Parathyroid adenoma (tissue), 2 donors: ENCODE measurements around the gene TAAR6.

Experiments used
- H2AFZ ChIP-seq: fragments of 300-600 bp; sonication (generic); one replicate; pipeline ENCODE4 v1.7.0; 2017; ENCODE audit warnings: antibody characterized with exemption, mild to moderate bottlenecking
- H3K27ac ChIP-seq: fragments of 300-600 bp; sonication (generic); one replicate; pipeline ENCODE4 v1.7.0; 2017
- H3K27me3 ChIP-seq: fragments of 300-600 bp; sonication (generic); one replicate; pipeline ENCODE4 v1.7.0; 2017; ENCODE audit warnings: low read length; ENCODE audit not compliant: control insufficient read depth, insufficient read depth
- H3K36me3 ChIP-seq: fragments of 300-600 bp; sonication (generic); one replicate; pipeline ENCODE4 v1.7.0; 2017; ENCODE audit warnings: low read length; ENCODE audit not compliant: control insufficient read depth, insufficient read depth
- H3K4me1 ChIP-seq: fragments of 300-600 bp; sonication (generic); one replicate; pipeline ENCODE4 v1.7.0; 2017; ENCODE audit warnings: control low read depth
- H3K4me2 ChIP-seq: fragments of 300-600 bp; sonication (generic); one replicate; pipeline ENCODE4 v1.7.0; 2017; ENCODE audit warnings: low read length
- H3K4me3 ChIP-seq: fragments of 300-600 bp; sonication (generic); one replicate; pipeline ENCODE4 v1.7.0; 2017; ENCODE audit warnings: low read depth, low read length
- H3K79me2 ChIP-seq: fragments of 300-600 bp; sonication (generic); one replicate; pipeline ENCODE4 v1.7.0; 2017; ENCODE audit warnings: control low read depth
- H3K9ac ChIP-seq: fragments of 300-600 bp; sonication (generic); one replicate; pipeline ENCODE4 v1.7.0; 2017; ENCODE audit warnings: mild to moderate bottlenecking
- H3K9me3 ChIP-seq: fragments of 300-600 bp; sonication (generic); one replicate; pipeline ENCODE4 v1.7.0; 2017; ENCODE audit warnings: low read length; ENCODE audit not compliant: control insufficient read depth
- TF ChIP-seq, protein P1 (sequence below): fragments of 300-600 bp; sonication (generic); IDR thresholded peaks from one replicate; pipeline ENCODE4 v1.7.0; 2017; ENCODE audit warnings: antibody characterized with exemption, mild to moderate bottlenecking
- donor health status: primary hyperparathyroidism.

Gene TAAR6

DNA sequence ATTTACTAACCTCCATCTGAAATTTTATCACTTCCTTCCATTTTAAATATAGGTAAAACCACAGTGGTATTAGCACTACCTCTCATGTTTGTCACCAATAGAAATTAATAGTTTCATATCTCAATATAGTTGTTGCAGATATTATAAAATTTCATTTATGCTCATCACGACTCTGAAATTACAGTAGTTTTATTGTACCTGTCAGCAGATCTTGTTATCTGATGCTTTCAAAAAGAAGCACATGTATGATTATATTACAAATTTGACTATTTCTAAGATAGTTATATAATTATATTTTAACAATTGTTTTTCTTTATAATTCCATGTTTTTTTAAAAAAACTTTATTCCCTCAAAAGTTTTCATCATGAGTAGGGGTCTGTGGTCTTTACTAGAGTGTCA lies 14.6 kb downstream of the TAAR6 start:
- H3K9ac ChIP-seq, result no peak overlapping the region
- H3K9me3 ChIP-seq, result no peaks in the 10 kb centered on the region
- H3K79me2 ChIP-seq, result no peaks in the 10 kb centered on the region
- H3K4me1 ChIP-seq, result no peaks in the 10 kb centered on the region
- TF ChIP-seq, protein P1, sequence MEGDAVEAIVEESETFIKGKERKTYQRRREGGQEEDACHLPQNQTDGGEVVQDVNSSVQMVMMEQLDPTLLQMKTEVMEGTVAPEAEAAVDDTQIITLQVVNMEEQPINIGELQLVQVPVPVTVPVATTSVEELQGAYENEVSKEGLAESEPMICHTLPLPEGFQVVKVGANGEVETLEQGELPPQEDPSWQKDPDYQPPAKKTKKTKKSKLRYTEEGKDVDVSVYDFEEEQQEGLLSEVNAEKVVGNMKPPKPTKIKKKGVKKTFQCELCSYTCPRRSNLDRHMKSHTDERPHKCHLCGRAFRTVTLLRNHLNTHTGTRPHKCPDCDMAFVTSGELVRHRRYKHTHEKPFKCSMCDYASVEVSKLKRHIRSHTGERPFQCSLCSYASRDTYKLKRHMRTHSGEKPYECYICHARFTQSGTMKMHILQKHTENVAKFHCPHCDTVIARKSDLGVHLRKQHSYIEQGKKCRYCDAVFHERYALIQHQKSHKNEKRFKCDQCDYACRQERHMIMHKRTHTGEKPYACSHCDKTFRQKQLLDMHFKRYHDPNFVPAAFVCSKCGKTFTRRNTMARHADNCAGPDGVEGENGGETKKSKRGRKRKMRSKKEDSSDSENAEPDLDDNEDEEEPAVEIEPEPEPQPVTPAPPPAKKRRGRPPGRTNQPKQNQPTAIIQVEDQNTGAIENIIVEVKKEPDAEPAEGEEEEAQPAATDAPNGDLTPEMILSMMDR, result no peak
- no peak overlapping the region for H2AFZ ChIP-seq
- no peak overlapping the region for H3K4me3 ChIP-seq
- no peak overlapping the region for H3K27ac ChIP-seq
- no peaks in the 10 kb centered on the region for H3K27me3 ChIP-seq
- H3K36me3 ChIP-seq, result no peaks in the 10 kb centered on the region
- H3K4me2 ChIP-seq, result no peak overlapping the region

DNA sequence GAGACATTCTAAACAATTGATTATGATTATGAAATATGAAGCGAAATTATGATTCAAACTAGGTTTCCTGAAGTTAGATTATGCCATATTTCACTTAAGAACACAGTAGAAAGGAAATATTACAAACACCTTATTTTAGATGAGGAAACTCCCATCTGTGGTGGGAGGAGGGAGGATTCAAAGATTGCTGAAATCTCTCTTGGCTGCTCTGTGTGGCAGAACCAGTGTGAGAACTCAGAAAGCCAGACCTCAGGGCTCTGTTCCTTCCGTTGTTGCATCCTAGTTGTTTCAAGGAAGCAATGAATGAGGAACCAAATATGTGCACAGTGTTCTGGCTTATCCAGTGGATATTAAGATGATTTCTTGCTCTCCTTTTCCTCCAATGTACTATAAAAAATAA lies 17.3 kb downstream of the TAAR6 start:
- Histone ChIP-seq H2AFZ (no peak overlapping the region), H3K36me3 (no peaks in the 10 kb centered on the region), H3K9me3 (no peaks in the 10 kb centered on the region), H3K4me3 (no peak overlapping the region), H3K4me2 (no peak overlapping the region), H3K4me1 (no peaks in the 10 kb centered on the region), H3K79me2 (no peaks in the 10 kb centered on the region), H3K27ac (no peak overlapping the region), H3K9ac (no peak overlapping the region), H3K27me3 (no peaks in the 10 kb centered on the region)
- TF ChIP-seq, protein P1, result no peak

DNA sequence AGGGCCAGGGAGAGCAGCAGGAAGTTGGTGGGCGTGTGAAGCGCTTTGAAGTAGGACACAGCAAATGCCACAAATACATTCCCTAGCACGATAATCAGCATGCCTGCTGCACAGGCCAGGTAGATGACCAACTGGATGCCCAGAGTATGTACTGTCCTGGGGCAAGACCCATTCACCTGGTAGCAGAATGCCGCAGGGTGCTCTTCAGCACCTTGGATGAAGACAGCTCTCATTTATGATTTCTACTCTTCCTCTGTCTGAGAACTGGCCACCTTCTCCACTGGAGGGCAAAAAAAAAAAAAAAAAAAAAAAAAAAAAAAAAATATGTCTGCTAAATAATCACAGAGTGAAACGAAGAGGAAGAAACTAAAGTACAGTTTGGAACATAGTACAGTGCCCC lies 19.3 kb downstream of the TAAR6 start, which contains the start of gene TAAR5:
TAAR5 (minus strand) TSS at position 288 of the 400 bp plus-strand sequence; CDS start at position 233, 55 bp downstream.
- H3K79me2 ChIP-seq, result no peaks in the 10 kb centered on the region
- H3K36me3 ChIP-seq, result no peaks in the 10 kb centered on the region
- no peak within 1 kb of the TSS for H3K4me3 ChIP-seq
- no peaks in the 10 kb centered on the region for H3K27me3 ChIP-seq
- no peak within 1 kb of the TSS for H2AFZ ChIP-seq
- H3K4me1 ChIP-seq, result no peaks in the 10 kb centered on the region
- TF ChIP-seq, protein P1, result no peak
- H3K9ac ChIP-seq, result no peak within 1 kb of the TSS
- no peak within 1 kb of the TSS for H3K27ac ChIP-seq
- H3K4me2 ChIP-seq, result no peak within 1 kb of the TSS
- H3K9me3 ChIP-seq, result no peaks in the 10 kb centered on the region

DNA sequence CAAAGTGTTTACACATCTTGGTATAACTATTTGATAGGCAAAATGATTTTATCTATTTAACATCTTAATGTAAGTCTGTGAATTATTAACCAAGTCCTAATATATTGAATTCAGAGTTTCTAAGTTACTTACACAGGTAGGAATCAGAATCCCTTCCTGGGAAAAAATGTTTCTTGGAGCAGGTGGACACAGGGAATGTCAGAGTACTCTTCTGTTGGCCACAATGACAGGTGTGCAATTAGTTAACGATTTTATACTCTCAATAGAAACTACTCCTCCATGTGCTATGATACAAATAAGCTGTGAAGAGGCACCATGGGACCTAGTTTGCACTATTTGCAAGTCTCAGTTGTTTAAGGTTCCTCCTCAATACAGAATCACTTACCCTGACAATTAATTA lies 20.2 kb downstream of the TAAR6 start:
- no peaks in the 10 kb centered on the region for H3K27me3 ChIP-seq
- TF ChIP-seq, protein P1, result no peak

DNA sequence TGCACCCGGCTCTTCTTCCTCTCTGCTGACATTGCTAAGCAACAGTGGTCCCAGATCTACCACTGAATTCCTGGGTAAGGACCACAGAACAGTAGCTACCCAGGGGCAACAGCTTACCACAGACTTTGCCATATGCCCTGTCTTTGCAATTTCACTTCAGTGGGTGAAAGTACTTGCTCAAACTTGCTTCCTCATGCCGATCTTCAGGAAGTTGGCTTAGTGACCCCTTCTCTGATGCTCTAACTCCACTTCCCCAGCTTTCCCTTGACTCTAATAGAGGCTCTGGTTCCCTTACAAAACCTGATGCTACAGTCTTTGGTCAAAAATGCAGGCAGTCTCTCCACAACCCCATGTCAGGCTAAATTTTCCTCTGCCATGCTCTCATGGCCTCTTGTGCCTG lies 22.7 kb downstream of the TAAR6 start:
- Histone ChIP-seq H3K9me3 (no peaks in the 10 kb centered on the region), H2AFZ (no peak overlapping the region), H3K27ac (no peak overlapping the region), H3K9ac (no peak overlapping the region), H3K27me3 (no peaks in the 10 kb centered on the region), H3K4me2 (no peak overlapping the region), H3K79me2 (no peaks in the 10 kb centered on the region), H3K4me3 (no peak overlapping the region), H3K36me3 (no peaks in the 10 kb centered on the region), H3K4me1 (no peaks in the 10 kb centered on the region)
- TF ChIP-seq, protein P1, result no peak

More for the DNA sequence above, 20.2 kb downstream of the TAAR6 start:
- no peak overlapping the region for H3K27ac ChIP-seq
- no peak overlapping the region for H2AFZ ChIP-seq
- no peak overlapping the region for H3K9ac ChIP-seq
- H3K9me3 ChIP-seq, result no peaks in the 10 kb centered on the region
- H3K4me1 ChIP-seq, result no peaks in the 10 kb centered on the region
- no peak overlapping the region for H3K4me2 ChIP-seq
- H3K79me2 ChIP-seq, result no peaks in the 10 kb centered on the region
- no peaks in the 10 kb centered on the region for H3K36me3 ChIP-seq
- H3K4me3 ChIP-seq, result no peak overlapping the region
